ENCODE results near the gene LTBP2.

The LTBP2 gene

DNA sequence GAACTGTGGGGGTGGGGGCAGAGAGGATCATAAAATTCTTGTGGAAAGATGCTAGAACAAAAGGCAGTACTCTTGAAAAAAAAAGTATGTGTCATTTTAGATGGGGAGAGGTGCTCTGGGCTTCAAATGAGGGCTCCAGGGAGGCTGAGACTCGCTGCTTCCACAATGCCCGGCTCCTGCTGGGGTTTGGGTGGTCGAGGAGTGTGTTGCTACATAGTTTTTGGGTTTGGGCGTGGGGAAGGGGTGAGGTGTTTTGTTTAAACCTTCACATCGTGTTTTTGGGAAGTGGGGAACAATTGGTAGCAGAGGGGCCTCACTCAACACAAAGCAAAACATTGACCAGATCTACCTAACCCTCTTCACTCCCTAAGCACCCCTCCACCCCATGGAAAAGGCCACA is 110.3 kb downstream of the LTBP2 start:
- no peak for DNase-seq (ENCODE audit: low read depth)
- H3K4me3 ChIP-seq (ENCODE audit: control insufficient read depth, low read depth, low read length), result no peak overlapping the region
- TF ChIP-seq, protein P1, sequence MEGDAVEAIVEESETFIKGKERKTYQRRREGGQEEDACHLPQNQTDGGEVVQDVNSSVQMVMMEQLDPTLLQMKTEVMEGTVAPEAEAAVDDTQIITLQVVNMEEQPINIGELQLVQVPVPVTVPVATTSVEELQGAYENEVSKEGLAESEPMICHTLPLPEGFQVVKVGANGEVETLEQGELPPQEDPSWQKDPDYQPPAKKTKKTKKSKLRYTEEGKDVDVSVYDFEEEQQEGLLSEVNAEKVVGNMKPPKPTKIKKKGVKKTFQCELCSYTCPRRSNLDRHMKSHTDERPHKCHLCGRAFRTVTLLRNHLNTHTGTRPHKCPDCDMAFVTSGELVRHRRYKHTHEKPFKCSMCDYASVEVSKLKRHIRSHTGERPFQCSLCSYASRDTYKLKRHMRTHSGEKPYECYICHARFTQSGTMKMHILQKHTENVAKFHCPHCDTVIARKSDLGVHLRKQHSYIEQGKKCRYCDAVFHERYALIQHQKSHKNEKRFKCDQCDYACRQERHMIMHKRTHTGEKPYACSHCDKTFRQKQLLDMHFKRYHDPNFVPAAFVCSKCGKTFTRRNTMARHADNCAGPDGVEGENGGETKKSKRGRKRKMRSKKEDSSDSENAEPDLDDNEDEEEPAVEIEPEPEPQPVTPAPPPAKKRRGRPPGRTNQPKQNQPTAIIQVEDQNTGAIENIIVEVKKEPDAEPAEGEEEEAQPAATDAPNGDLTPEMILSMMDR (conservative IDR thresholded peaks at IDR 0.05; ENCODE audit: control insufficient read depth, insufficient read depth, low read depth, low read length), result no peak

DNA sequence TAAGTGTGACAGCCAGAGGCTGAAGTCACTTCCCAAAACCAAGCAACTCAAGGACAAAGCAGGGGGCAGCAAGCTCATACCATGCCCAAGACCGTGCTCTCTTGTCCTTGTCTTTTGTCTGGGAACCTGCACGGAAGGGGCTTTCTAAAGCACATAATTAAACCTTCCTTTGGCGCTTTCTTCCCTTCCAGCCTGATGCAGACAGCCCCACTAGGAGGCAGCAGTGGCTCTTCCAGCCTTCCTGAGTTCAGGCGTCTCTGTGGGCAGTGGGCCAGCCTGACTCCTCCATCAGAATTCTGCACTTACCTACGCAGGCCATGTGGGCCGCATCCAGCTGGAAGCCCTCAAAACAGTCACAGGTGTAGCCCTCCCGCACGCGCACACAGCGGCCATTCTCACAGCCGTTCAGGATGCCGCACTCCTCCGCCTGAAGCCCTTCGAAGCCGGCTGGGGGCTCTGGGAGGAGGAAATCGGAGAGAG is 110.9 kb downstream of the LTBP2 start:
- TF ChIP-seq, protein P1 (conservative IDR thresholded peaks at IDR 0.05; ENCODE audit: control insufficient read depth, insufficient read depth, low read depth, low read length), result peak; percentile 90
- no peak overlapping the region for H3K4me3 ChIP-seq (ENCODE audit: control insufficient read depth, low read depth, low read length)
- DNase-seq (ENCODE audit: low read depth), result peak; percentile 84

DNA sequence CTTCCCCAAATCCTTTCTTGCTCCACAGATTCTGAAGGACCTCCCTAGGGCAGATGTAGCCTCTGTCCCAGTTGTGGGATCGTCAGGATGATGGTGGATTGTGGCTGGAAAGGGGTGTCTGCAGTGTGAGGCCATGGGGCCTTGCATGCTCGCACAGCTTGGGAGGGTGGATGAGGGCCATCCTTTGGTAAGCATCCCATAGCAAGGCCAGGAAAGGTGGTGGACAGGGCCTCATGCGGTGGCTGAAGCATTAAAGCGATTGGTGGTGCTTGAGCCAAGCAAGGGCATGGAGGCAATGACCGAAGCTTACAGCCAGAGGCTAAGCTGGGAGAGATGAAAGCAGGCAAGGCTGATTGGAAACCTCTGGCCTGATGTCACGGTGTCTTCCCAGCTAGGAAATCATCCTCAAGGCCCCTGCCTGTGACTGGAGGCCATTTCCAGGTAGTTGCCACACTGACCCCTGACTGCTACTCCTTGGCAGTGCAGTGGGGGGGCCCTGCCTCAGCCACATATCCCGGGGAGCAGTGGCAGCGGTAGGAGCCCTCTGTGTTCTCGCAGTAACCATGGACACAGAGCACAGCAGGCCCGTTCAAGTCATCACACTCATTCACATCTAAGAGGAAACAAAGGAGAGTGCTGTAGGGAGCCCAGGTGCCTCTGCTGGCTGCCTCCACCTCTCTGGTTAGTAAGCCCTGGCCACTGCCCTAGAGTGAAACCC is 111.5 kb downstream of the LTBP2 start:
- DNase-seq (ENCODE audit: low read depth), result no peak
- TF ChIP-seq, protein P1 (conservative IDR thresholded peaks at IDR 0.05; ENCODE audit: control insufficient read depth, insufficient read depth, low read depth, low read length), result no peak
- no peak overlapping the region for H3K4me3 ChIP-seq (ENCODE audit: control insufficient read depth, low read depth, low read length)

DNA sequence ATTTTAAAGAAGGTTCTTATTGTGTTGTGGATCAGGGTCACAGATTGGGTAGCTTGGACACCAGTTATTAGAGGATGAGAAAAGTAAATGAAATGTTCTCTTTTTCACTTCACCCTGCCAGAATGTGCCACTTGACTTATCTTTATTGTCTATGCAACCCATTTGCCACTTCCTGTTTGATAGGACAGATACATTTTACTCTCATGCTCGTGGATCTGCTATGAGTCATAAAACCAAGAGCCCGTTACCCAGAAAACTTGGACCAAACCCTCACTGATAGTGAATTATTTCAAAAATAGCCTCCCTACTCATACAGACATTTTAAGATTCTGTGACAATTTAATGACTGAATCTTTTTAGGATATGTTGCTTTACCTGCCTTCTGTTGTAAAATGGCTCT is 116.7 kb downstream of the LTBP2 start:
- TF ChIP-seq, protein P1 (conservative IDR thresholded peaks at IDR 0.05; ENCODE audit: control insufficient read depth, insufficient read depth, low read depth, low read length), result no peak
- no peak overlapping the region for H3K4me3 ChIP-seq (ENCODE audit: control insufficient read depth, low read depth, low read length)
- no peak for DNase-seq (ENCODE audit: low read depth)

DNA sequence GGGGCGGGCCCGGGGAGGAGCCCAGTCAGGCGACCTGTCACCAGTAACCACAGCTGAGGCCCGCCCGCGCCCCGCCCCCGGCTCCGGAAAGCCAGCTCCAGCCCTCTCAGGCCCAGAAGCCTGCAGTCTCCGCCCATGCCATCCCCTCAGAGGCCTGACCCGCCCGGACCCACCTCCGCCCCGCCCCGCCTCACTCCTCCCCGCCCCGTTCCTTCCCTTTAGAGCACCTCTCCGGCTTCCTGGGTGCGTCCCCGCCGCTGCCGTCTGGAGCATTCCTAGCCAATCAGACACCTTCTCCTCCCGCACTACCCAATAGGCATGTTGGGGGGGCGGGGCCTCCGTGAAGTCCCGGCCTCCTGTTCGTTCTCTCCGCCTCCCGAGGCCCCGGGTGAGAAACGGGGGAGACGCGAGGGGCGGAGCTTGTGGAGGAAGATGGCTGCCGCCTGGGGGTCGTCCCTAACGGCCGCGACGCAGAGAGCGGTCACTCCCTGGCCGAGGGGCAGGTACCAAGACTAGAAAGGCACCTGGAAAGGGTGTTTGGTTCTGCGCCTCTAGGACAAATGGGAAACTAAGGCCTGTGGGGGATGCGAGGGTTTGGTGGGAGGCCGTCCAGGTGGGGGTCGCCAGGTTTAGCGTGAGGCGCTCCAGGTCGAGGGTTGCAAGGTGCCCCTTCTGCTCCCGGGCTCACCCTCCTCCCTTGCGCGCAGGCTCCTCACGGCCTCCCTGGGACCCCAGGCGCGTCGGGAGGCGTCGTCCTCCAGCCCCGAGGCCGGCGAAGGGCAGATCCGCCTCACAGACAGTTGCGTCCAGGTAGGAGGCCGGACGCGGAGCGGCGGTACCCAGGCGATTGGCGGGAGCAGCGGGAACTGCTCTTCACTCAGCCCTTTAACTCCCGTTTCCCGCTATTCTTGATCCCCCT is 118.4 kb downstream of the LTBP2 start, which contains the start of gene ISCA2:
TSS of gene ISCA2 (plus strand) at position 423 of the 919 bp plus-strand sequence. CDS start at position 433, 10 bp downstream.
- peak within 1 kb of the TSS; percentile 99 for H3K4me3 ChIP-seq (ENCODE audit: control insufficient read depth, low read depth, low read length)
- peak; percentile 98 for DNase-seq (ENCODE audit: low read depth)
- TF ChIP-seq, protein P1 (conservative IDR thresholded peaks at IDR 0.05; ENCODE audit: control insufficient read depth, insufficient read depth, low read depth, low read length), result no peak

DNA sequence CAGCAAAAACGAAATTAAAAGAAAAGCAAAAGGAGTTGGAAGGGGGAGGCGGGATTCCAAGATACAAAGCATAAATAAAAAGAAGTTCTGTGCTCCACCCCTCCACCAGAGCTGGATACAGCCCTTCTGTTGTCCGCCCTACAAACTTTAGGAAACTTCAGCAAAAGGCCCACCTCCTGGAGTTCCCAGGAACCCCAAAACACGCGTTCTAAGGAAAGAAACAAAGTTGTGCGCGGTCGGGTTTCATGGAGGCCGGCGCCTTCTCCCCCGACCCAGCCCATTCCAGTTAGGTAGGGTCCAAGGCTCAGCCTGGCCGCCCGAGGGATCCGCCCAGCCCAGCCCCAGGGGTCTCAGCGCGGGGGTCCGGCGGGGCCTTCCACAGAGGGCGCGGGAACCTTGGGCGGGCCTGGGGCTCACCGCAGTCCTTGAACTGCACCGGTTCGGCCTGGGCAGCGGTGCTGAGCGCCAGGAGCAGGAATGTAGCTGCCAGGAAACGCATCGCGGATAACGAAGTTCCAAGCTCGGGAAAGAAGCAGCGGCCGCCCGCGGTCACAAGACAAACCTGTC is 119.2 kb downstream of the LTBP2 start, which contains the start of gene NPC2:
TSS of gene NPC2 (minus strand) at position 530 of the 567 bp plus-strand sequence. CDS start at position 499, 31 bp downstream.
- no peak for DNase-seq (ENCODE audit: low read depth)
- TF ChIP-seq, protein P1 (conservative IDR thresholded peaks at IDR 0.05; ENCODE audit: control insufficient read depth, insufficient read depth, low read depth, low read length), result no peak
- peak within 1 kb of the TSS; percentile 99 for H3K4me3 ChIP-seq (ENCODE audit: control insufficient read depth, low read depth, low read length)

Measured in fibroblast of mammary gland (primary cell).